ENCODE results near the gene E2F6. TPM values are rescaled to one million over a fixed set of nuclear protein-coding genes. Genes with fewer than 3 reads are reported as not detected.

The E2F6 gene
- total and polyA plus RNA-seq, 2 of the 13 experiments (the other 11 are each of a cell fraction or from before 2014, with no cell fraction given) = 27.3 to 36.0 TPM

GRCh38 chr2:11422901-11423435, 43.0 kb downstream of the E2F6 start (continued):
- TF ChIP-seq ZNF501 (CRISPR knock-in tag; IDR thresholded peaks at IDR 0.05) (no peak), MZF1 (CRISPR knock-in tag; IDR thresholded peaks at IDR 0.05; ENCODE audit: borderline replicate concordance) (no peak), POLR2AphosphoS2 (IDR thresholded peaks at IDR 0.05; ENCODE audit: low read depth, low read length) (no peak), ZNF232 (CRISPR knock-in tag; IDR thresholded peaks at IDR 0.05; ENCODE audit: borderline replicate concordance) (no peak), ZNF691 (CRISPR knock-in tag; IDR thresholded peaks at IDR 0.05; ENCODE audit: borderline replicate concordance, low read depth) (no peak), ISX (CRISPR knock-in tag; conservative IDR thresholded peaks at IDR 0.05) (no peak), ZNF614 (CRISPR knock-in tag; IDR thresholded peaks at IDR 0.05; ENCODE audit: borderline replicate concordance) (peak; percentile 58), CCDC6 (CRISPR knock-in tag; IDR thresholded peaks at IDR 0.05) (peak; percentile 39; the same call in 1 of the 2 replicates), ZBTB43 (CRISPR knock-in tag; conservative IDR thresholded peaks at IDR 0.05) (peak; percentile 43; the same call in 1 of the 2 replicates), KAT2B (IDR thresholded peaks at IDR 0.05; ENCODE audit: borderline replicate concordance, low read depth, low read length) (no peak), ZNF264 (CRISPR knock-in tag; IDR thresholded peaks at IDR 0.05) (peak; percentile 69), PITX1 (CRISPR knock-in tag; IDR thresholded peaks at IDR 0.05) (peak; percentile 76; the same call in 1 of the 2 replicates), ZNF563 (CRISPR knock-in tag; IDR thresholded peaks at IDR 0.05) (no peak), SMARCC2 (IDR thresholded peaks at IDR 0.05) (no peak), BCL6 (CRISPR knock-in tag; IDR thresholded peaks at IDR 0.05) (peak; percentile 63), ZSCAN30 (CRISPR knock-in tag; IDR thresholded peaks at IDR 0.05) (no peak), ZC3H13 (CRISPR knock-in tag; IDR thresholded peaks at IDR 0.05) (no peak), ZKSCAN8 (CRISPR knock-in tag; IDR thresholded peaks at IDR 0.05; ENCODE audit: borderline replicate concordance) (0 out of 2 replicates have a peak, but pooled peaks have one; percentile 27), RARG (CRISPR knock-in tag; IDR thresholded peaks at IDR 0.05; ENCODE audit: low read depth) (no peak), ZNF280B (CRISPR knock-in tag; IDR thresholded peaks at IDR 0.05; ENCODE audit: borderline replicate concordance) (no peak), PBX2 (CRISPR knock-in tag; IDR thresholded peaks at IDR 0.05) (no peak), ZNF124 (CRISPR knock-in tag; IDR thresholded peaks at IDR 0.05) (no peak), KAT8 (CRISPR knock-in tag; IDR thresholded peaks at IDR 0.05) (peak; percentile 58), ZNF33A (CRISPR knock-in tag; IDR thresholded peaks at IDR 0.05; ENCODE audit: borderline replicate concordance) (no peak), ZNF354B (CRISPR knock-in tag; IDR thresholded peaks at IDR 0.05) (no peak), ZNF296 (CRISPR knock-in tag; conservative IDR thresholded peaks at IDR 0.05) (no peak), TBL1XR1 (IDR thresholded peaks at IDR 0.05; ENCODE audit: borderline replicate concordance, low read length, partially characterized antibody) (no peak)

Data from HepG2 (cell line).